ENCODE data around the gene CEP250.

The CEP250 gene

GRCh38 chr20:35465976-35466375, 10.6 kb downstream of the CEP250 start:
- Histone ChIP-seq H3K4me1 (ENCODE audit: low read depth, poor library complexity, severe bottlenecking) (no peaks in the 10 kb centered on the region), H2AFZ (ENCODE audit: low read depth) (no peak overlapping the region), H3K36me3 (ENCODE audit: insufficient read depth) (no peaks in the 10 kb centered on the region), H3K79me2 (ENCODE audit: insufficient read depth, low read depth) (no peaks in the 10 kb centered on the region), H3K27ac (no peak overlapping the region), H4K20me1 (ENCODE audit: insufficient read depth) (no peaks in the 10 kb centered on the region), H3K4me3 (IDR thresholded peaks at IDR 0.05; ENCODE audit: insufficient read depth, low read depth, low read length) (no peak overlapping the region), H3K27me3 (ENCODE audit: insufficient read depth, low read depth) (no peaks in the 10 kb centered on the region), H3K4me2 (no peak overlapping the region), H3K9ac (no peak overlapping the region)
- TF ChIP-seq CTCF (conservative IDR thresholded peaks at IDR 0.05; ENCODE audit: low read depth, low read length) = no peak

- no peak for TF ChIP-seq CTCF (conservative IDR thresholded peaks at IDR 0.05; ENCODE audit: low read depth, low read length)
- H3K4me1 ChIP-seq (ENCODE audit: low read depth, poor library complexity, severe bottlenecking) = no peaks in the 10 kb centered on the region
- no peak overlapping the region for H3K27ac ChIP-seq
- no peak overlapping the region for H3K4me2 ChIP-seq
- H4K20me1 ChIP-seq (ENCODE audit: insufficient read depth) = no peaks in the 10 kb centered on the region
- H3K9ac ChIP-seq = no peak overlapping the region
- no peak overlapping the region for H3K4me3 ChIP-seq (IDR thresholded peaks at IDR 0.05; ENCODE audit: insufficient read depth, low read depth, low read length)
- H2AFZ ChIP-seq (ENCODE audit: low read depth) = no peak overlapping the region
- H3K36me3 ChIP-seq (ENCODE audit: insufficient read depth) = no peaks in the 10 kb centered on the region
- H3K79me2 ChIP-seq (ENCODE audit: insufficient read depth, low read depth) = no peaks in the 10 kb centered on the region
- no peaks in the 10 kb centered on the region for H3K27me3 ChIP-seq (ENCODE audit: insufficient read depth, low read depth)
These were observed 11.5 kb downstream of the CEP250 start for GRCh38 chr20:35466856-35467255.

- H3K36me3 ChIP-seq (ENCODE audit: insufficient read depth) = no peaks in the 10 kb centered on the region
- H2AFZ ChIP-seq (ENCODE audit: low read depth) = no peak overlapping the region
- H3K79me2 ChIP-seq (ENCODE audit: insufficient read depth, low read depth) = no peaks in the 10 kb centered on the region
- no peaks in the 10 kb centered on the region for H3K4me1 ChIP-seq (ENCODE audit: low read depth, poor library complexity, severe bottlenecking)
- TF ChIP-seq CTCF (conservative IDR thresholded peaks at IDR 0.05; ENCODE audit: low read depth, low read length) = no peak
- H3K4me2 ChIP-seq = no peak overlapping the region
- H3K4me3 ChIP-seq (IDR thresholded peaks at IDR 0.05; ENCODE audit: insufficient read depth, low read depth, low read length) = no peak overlapping the region
- H3K9ac ChIP-seq = no peak overlapping the region
- H3K27me3 ChIP-seq (ENCODE audit: insufficient read depth, low read depth) = no peaks in the 10 kb centered on the region
- no peaks in the 10 kb centered on the region for H4K20me1 ChIP-seq (ENCODE audit: insufficient read depth)
- H3K27ac ChIP-seq = no peak overlapping the region
These were observed 12.2 kb downstream of the CEP250 start for GRCh38 chr20:35467339-35468224.

GRCh38 chr20:35468671-35469334, 13.4 kb downstream of the CEP250 start:
- no peak overlapping the region for H3K4me2 ChIP-seq
- H3K4me3 ChIP-seq (IDR thresholded peaks at IDR 0.05; ENCODE audit: insufficient read depth, low read depth, low read length) = no peak overlapping the region
- H3K27me3 ChIP-seq (ENCODE audit: insufficient read depth, low read depth) = no peaks in the 10 kb centered on the region
- no peak overlapping the region for H3K27ac ChIP-seq
- H2AFZ ChIP-seq (ENCODE audit: low read depth) = no peak overlapping the region
- H3K36me3 ChIP-seq (ENCODE audit: insufficient read depth) = no peaks in the 10 kb centered on the region
- H3K4me1 ChIP-seq (ENCODE audit: low read depth, poor library complexity, severe bottlenecking) = no peaks in the 10 kb centered on the region
- no peak overlapping the region for H3K9ac ChIP-seq
- TF ChIP-seq CTCF (conservative IDR thresholded peaks at IDR 0.05; ENCODE audit: low read depth, low read length) = no peak
- H4K20me1 ChIP-seq (ENCODE audit: insufficient read depth) = no peaks in the 10 kb centered on the region
- H3K79me2 ChIP-seq (ENCODE audit: insufficient read depth, low read depth) = no peaks in the 10 kb centered on the region
